GM20431 (cell line): ENCODE data around the gene PDE1A.

Experiments used
- in situ Hi-C: fragments of 300-500 bp; cut with MseI, MboI; formaldehyde crosslinking; loops from one replicate; pipeline ENCODE4 v1.15.0; 2020; ENCODE audit warnings: low sequenced_read_pairs; ENCODE audit not compliant: unreplicated experiment

Gene PDE1A

GRCh38 chr2:182090486-182090885 lies 336.4 kb downstream of the PDE1A start:
- in situ Hi-C loops: no loop called here
